H1 (cell line): ENCODE data around the gene LBR. TPM values are rescaled to one million over a fixed set of nuclear protein-coding genes. Genes with fewer than 3 reads are reported as not detected.

Experiments used
- BACH1 ChIP-seq: IDR thresholded peaks from 2 replicates; pipeline ENCODE4 v1.6.1; 2012; ENCODE audit warnings: low read length, improper control_type of control experiment
- CEBPB ChIP-seq: IDR thresholded peaks from 2 replicates; pipeline ENCODE4 v1.6.1; 2012; ENCODE audit warnings: low read depth, low read length
- CHD7 ChIP-seq: fragments of 300-600 bp; sonication (generic); IDR thresholded peaks from 2 replicates; pipeline ENCODE4 v1.7.1; 2012; ENCODE audit warnings: low read length, moderate library complexity, mild to moderate bottlenecking, inconsistent platforms; ENCODE audit not compliant: insufficient replicate concordance
- CTCF ChIP-seq, 3 experiments: IDR thresholded peaks; 1 replicate in 2 of 3; 2 replicates in 1 of 3; pipeline versions ENCODE4 v1.5.1 to v1.6.1; 2011; ENCODE audit warnings: low read length in 3 of 3, mild to moderate bottlenecking in 3 of 3, inconsistent platforms in 2 of 3, low read depth in 1 of 3, moderate library complexity in 1 of 3; ENCODE audit not compliant: insufficient read depth in 1 of 3; ENCODE audit errors: control extremely low read depth in 1 of 3
- MAFK ChIP-seq: IDR thresholded peaks from 2 replicates; pipeline ENCODE4 v1.6.1; 2012; ENCODE audit warnings: low read depth, mild to moderate bottlenecking, improper control_type of control experiment, low read length
- SIN3A ChIP-seq, 2 experiments: IDR thresholded peaks in 1 of 2; conservative IDR thresholded peaks in 1 of 2; 2 replicates each; pipeline ENCODE4 v1.6.1; 2011 to 2012; ENCODE audit warnings: low read length in 2 of 2, improper control_type of control experiment in 1 of 2, low read depth in 1 of 2, mild to moderate bottlenecking in 1 of 2
- polyA plus RNA-seq, 7 experiments: library from polyadenylated mRNA; depleted of rRNA in 3 of 7; stranded (reverse) in 5 of 7; unstranded in 2 of 7; fragments of >200 nt in 5 of 7; fragments of 200-250 nt in 2 of 7; gene quantifications; 1 replicate in 5 of 7; 2 replicates in 1 of 7; 4 replicates in 1 of 7; pipeline versions ENCODE4 v1.2.1 to v1.2.3, GENCODE V29; 2011 to 2013; ENCODE audit warnings: missing spikeins in 2 of 7, mixed read lengths in 2 of 7
- total RNA-seq: library from RNA; stranded (reverse); fragmentation: NEBNext Ultra II Directional; extraction: Animal tissue kit (Norgen Biotek cat#: 25700); gene quantifications from 2 replicates; pipeline ENCODE4 v1.2.1, GENCODE V29; 2021

LBR gene
- total and polyA plus RNA-seq, 2 of the 8 experiments (the other 6 are each of a cell fraction or from before 2014, with no cell fraction given): 32.1 to 89.8 TPM

- TF ChIP-seq CHD7 (no peak), MAFK (peak; percentile 97), CTCF (IDR thresholded peaks at IDR 0.05; ENCODE audit: control extremely low read depth in 1 of 3, insufficient read depth in 1 of 3, low read depth in 1 of 3, low read length in 3 of 3) (no peak), SIN3A (conservative IDR thresholded peaks at IDR 0.05 in 1 of 2, IDR thresholded peaks at IDR 0.05 in 1 of 2; ENCODE audit: low read depth in 1 of 2, low read length in 2 of 2) (peak in 1 of 2 experiments; percentile 49; a peak in 2 of 4 replicates), CEBPB (no peak), BACH1 (peak; percentile 97)
Measured at GRCh38 chr1:225428068-225428880, 436 bp upstream of the LBR start (continued).
